Neural progenitor cell (in vitro differentiated cells): ENCODE measurements around the gene GPS1. TPM values are rescaled to one million over a fixed set of nuclear protein-coding genes. Genes with fewer than 3 reads are reported as not detected.

Experiments
- DNase-seq: peaks from one replicate; pipeline ENCODE4 v3.0.0-alpha.2; 2016; ENCODE audit warnings: low spot score
- H2AFZ ChIP-seq: fragments of 200-600 bp; sonication (generic); replicated peaks from 2 replicates; pipeline ENCODE4 v1.6.1; 2016; ENCODE audit warnings: antibody characterized with exemption
- H3F3A ChIP-seq: fragments of 200-600 bp; sonication (generic); 2 replicates; pipeline ENCODE4 v1.6.1; 2016; ENCODE audit warnings: antibody characterized with exemption, low read depth
- H3K27ac ChIP-seq: fragments of 200-600 bp; sonication (generic); 2 replicates; pipeline ENCODE4 v1.5.1; 2016; ENCODE audit warnings: mild to moderate bottlenecking
- H3K27me3 ChIP-seq: fragments of 200-600 bp; sonication (generic); 2 replicates; pipeline ENCODE4 v1.6.1; 2016; ENCODE audit warnings: mild to moderate bottlenecking, moderate library complexity
- H3K36me3 ChIP-seq: fragments of 200-600 bp; sonication (generic); 2 replicates; pipeline ENCODE4 v1.5.1; 2016
- H3K4me1 ChIP-seq: fragments of 200-600 bp; sonication (generic); 2 replicates; pipeline ENCODE4 v1.6.1; 2016; ENCODE audit warnings: mixed run types
- H3K4me2 ChIP-seq: fragments of 200-600 bp; sonication (generic); 2 replicates; pipeline ENCODE4 v1.6.1; 2016
- H3K4me3 ChIP-seq: fragments of 200-600 bp; sonication (generic); 2 replicates; pipeline ENCODE4 v1.5.1; 2016
- H3K79me2 ChIP-seq: fragments of 200-600 bp; sonication (generic); 2 replicates; pipeline ENCODE4 v1.6.1; 2016; ENCODE audit warnings: low read depth
- H3K9ac ChIP-seq: fragments of 200-600 bp; sonication (generic); 2 replicates; pipeline ENCODE4 v1.6.1; 2016
- H3K9me3 ChIP-seq: fragments of 200-600 bp; sonication (generic); 2 replicates; pipeline ENCODE4 v1.5.1; 2016; ENCODE audit warnings: low read depth
- H4K20me1 ChIP-seq: fragments of 200-600 bp; sonication (generic); 2 replicates; pipeline ENCODE4 v1.6.1; 2016; ENCODE audit warnings: low read depth
- H3K27ac Mint-ChIP-seq: 3 replicates; pipeline ENCODE4 v1.8.0; 2021; ENCODE audit warnings: mixed read lengths
- H3K27me3 Mint-ChIP-seq: 2 replicates; pipeline ENCODE4 v1.8.0; 2022; ENCODE audit warnings: low read depth, mild to moderate bottlenecking, inconsistent platforms, moderate library complexity, mixed read lengths; ENCODE audit not compliant: insufficient read depth
- H3K36me3 Mint-ChIP-seq: 3 replicates; pipeline ENCODE4 v1.8.0; 2021; ENCODE audit warnings: mixed read lengths
- H3K4me1 Mint-ChIP-seq: 3 replicates; pipeline ENCODE4 v1.8.0; 2021; ENCODE audit warnings: mixed read lengths
- H3K4me3 Mint-ChIP-seq: 3 replicates; pipeline ENCODE4 v1.8.0; 2021; ENCODE audit warnings: mild to moderate bottlenecking, moderate library complexity, mixed read lengths
- H3K9me3 Mint-ChIP-seq: 3 replicates; pipeline ENCODE4 v1.8.0; 2020; ENCODE audit warnings: mixed read lengths
- CTCF ChIP-seq: fragments of 200-600 bp; sonication (generic); IDR thresholded peaks from 2 replicates; pipeline ENCODE4 v1.5.1; 2017; ENCODE audit warnings: antibody characterized with exemption, mild to moderate bottlenecking
- EZH2 ChIP-seq: fragments of 200-600 bp; sonication (generic); IDR thresholded peaks from 2 replicates; pipeline ENCODE4 v1.6.1; 2017; ENCODE audit warnings: antibody characterized with exemption, mild to moderate bottlenecking, moderate library complexity
- EZH2phosphoT487 ChIP-seq: fragments of 200-600 bp; sonication (generic); IDR thresholded peaks from 2 replicates; pipeline ENCODE4 v1.6.1; 2017; ENCODE audit warnings: antibody characterized with exemption
- total RNA-seq: library from RNA; depleted of rRNA; stranded (reverse); fragments of >200 nt; gene quantifications from 2 replicates; pipeline ENCODE4 v1.2.3, GENCODE V29; 2015; ENCODE audit warnings: low replicate concordance

Gene GPS1
- total RNA-seq, 1 donor from 2014 or later: 86.6 TPM

- Histone ChIP-seq H3K4me3 (no peak overlapping the region), H3K36me3 (no peaks in the 10 kb centered on the region), H3K27ac (no peak overlapping the region), H3K79me2 (peaks cover 4% of the 10 kb centered on the region), H3K4me2 (no peak overlapping the region), H3F3A (peaks cover 2% of the 10 kb centered on the region), H3K4me1 (no peaks in the 10 kb centered on the region), H3K27me3 (no peaks in the 10 kb centered on the region), H3K9ac (no peak overlapping the region), H2AFZ (no peak overlapping the region), H3K9me3 (no peaks in the 10 kb centered on the region), H4K20me1 (peaks cover 91% of the 10 kb centered on the region)
- Mint-ChIP-seq H3K4me1 (no peaks in the 10 kb centered on the region), H3K36me3 (no peaks in the 10 kb centered on the region), H3K9me3 (no peaks in the 10 kb centered on the region), H3K27ac (no peak overlapping the region), H3K27me3 (no peaks in the 10 kb centered on the region), H3K4me3 (no peak overlapping the region)
- TF ChIP-seq CTCF: no peak
- no peak for TF ChIP-seq EZH2phosphoT487
- TF ChIP-seq EZH2: no peak
- DNase-seq: no peak
These were observed 34.5 kb downstream of the GPS1 start for GRCh38 chr17:82085931-82086764.

GRCh38 chr17:82086941-82087906, 35.5 kb downstream of the GPS1 start:
- Mint-ChIP-seq H3K4me3 (no peak overlapping the region), H3K27ac (no peak overlapping the region), H3K4me1 (no peaks in the 10 kb centered on the region), H3K27me3 (no peaks in the 10 kb centered on the region), H3K9me3 (no peaks in the 10 kb centered on the region), H3K36me3 (no peaks in the 10 kb centered on the region)
- Histone ChIP-seq H4K20me1 (peaks cover 94% of the 10 kb centered on the region), H3K4me3 (no peak overlapping the region), H2AFZ (no peak overlapping the region), H3K79me2 (peaks cover 13% of the 10 kb centered on the region), H3K9ac (no peak overlapping the region), H3K36me3 (no peaks in the 10 kb centered on the region), H3K9me3 (no peaks in the 10 kb centered on the region), H3F3A (peaks cover 2% of the 10 kb centered on the region), H3K4me2 (no peak overlapping the region), H3K27ac (no peak overlapping the region), H3K4me1 (no peaks in the 10 kb centered on the region), H3K27me3 (no peaks in the 10 kb centered on the region)
- no peak for DNase-seq
- TF ChIP-seq EZH2: no peak
- no peak for TF ChIP-seq CTCF
- TF ChIP-seq EZH2phosphoT487: no peak

GRCh38 chr17:82087961-82088837, 36.5 kb downstream of the GPS1 start:
- Histone ChIP-seq H4K20me1 (peaks cover 94% of the 10 kb centered on the region), H3K9me3 (no peaks in the 10 kb centered on the region), H2AFZ (no peak overlapping the region), H3K4me2 (no peak overlapping the region), H3F3A (peaks cover 2% of the 10 kb centered on the region), H3K79me2 (peaks cover 22% of the 10 kb centered on the region), H3K4me3 (no peak overlapping the region), H3K27me3 (no peaks in the 10 kb centered on the region), H3K27ac (no peak overlapping the region), H3K9ac (no peak overlapping the region), H3K36me3 (no peaks in the 10 kb centered on the region), H3K4me1 (no peaks in the 10 kb centered on the region)
- no peak for DNase-seq
- Mint-ChIP-seq H3K27me3 (no peaks in the 10 kb centered on the region), H3K27ac (no peak overlapping the region), H3K36me3 (peaks cover under 1% of the 10 kb centered on the region), H3K4me3 (no peak overlapping the region), H3K9me3 (no peaks in the 10 kb centered on the region), H3K4me1 (no peaks in the 10 kb centered on the region)
- no peak for TF ChIP-seq CTCF
- TF ChIP-seq EZH2phosphoT487: no peak
- no peak for TF ChIP-seq EZH2
